GM21360 (cell line): Measurements from ENCODE around the gene SHROOM2.

Source experiments
- ATAC-seq: cut with Tn5 transposase; IDR thresholded peaks from one replicate; pipeline ENCODE4 v1.9.1; 2021; ENCODE audit warnings: mild to moderate bottlenecking, moderate library complexity; ENCODE audit not compliant: unreplicated experiment

SHROOM2 gene

GRCh38 chrX:9887659-9888297 lies 101.5 kb downstream of the SHROOM2 start:
- no peak for ATAC-seq

- no peak for ATAC-seq
Measured at GRCh38 chrX:9888953-9889470, 102.8 kb downstream of the SHROOM2 start.

GRCh38 chrX:9890681-9891091 lies 104.5 kb downstream of the SHROOM2 start:
- no peak for ATAC-seq

- ATAC-seq, result no peak
Measured at GRCh38 chrX:9895225-9895912, 109.1 kb downstream of the SHROOM2 start.

- no peak for ATAC-seq
Measured at GRCh38 chrX:9897761-9898161, 111.5 kb downstream of the SHROOM2 start.

- ATAC-seq, result no peak
Measured at GRCh38 chrX:9899640-9900111, 113.4 kb downstream of the SHROOM2 start.

- ATAC-seq, result no peak
Measured at GRCh38 chrX:9902656-9903055, 116.4 kb downstream of the SHROOM2 start.

- ATAC-seq, result no peak
Measured at GRCh38 chrX:9903146-9903545, 116.9 kb downstream of the SHROOM2 start.

GRCh38 chrX:9905288-9905687 lies 119.1 kb downstream of the SHROOM2 start:
- ATAC-seq, result no peak

GRCh38 chrX:9905721-9906120 lies 119.5 kb downstream of the SHROOM2 start:
- no peak for ATAC-seq

GRCh38 chrX:9906919-9907318 lies 120.7 kb downstream of the SHROOM2 start:
- ATAC-seq, result no peak

- ATAC-seq, result no peak
Measured at GRCh38 chrX:9907645-9908387, 121.6 kb downstream of the SHROOM2 start.

GRCh38 chrX:9909254-9909653 lies 123.0 kb downstream of the SHROOM2 start:
- ATAC-seq, result no peak

- no peak for ATAC-seq
Measured at GRCh38 chrX:9911487-9911886, 125.3 kb downstream of the SHROOM2 start.

GRCh38 chrX:9912351-9913145 lies 126.3 kb downstream of the SHROOM2 start:
- ATAC-seq, result no peak

GRCh38 chrX:9913146-9913433 lies 126.9 kb downstream of the SHROOM2 start:
- ATAC-seq, result no peak

- ATAC-seq, result no peak
Measured at GRCh38 chrX:9917861-9918260, 131.6 kb downstream of the SHROOM2 start.

- ATAC-seq, result no peak
Measured at GRCh38 chrX:9919632-9920172, 133.5 kb downstream of the SHROOM2 start.

- no peak for ATAC-seq
Measured at GRCh38 chrX:9921407-9921806, 135.2 kb downstream of the SHROOM2 start.

- ATAC-seq, result no peak
Measured at GRCh38 chrX:9923357-9923756, 137.1 kb downstream of the SHROOM2 start.

- no peak for ATAC-seq
Measured at GRCh38 chrX:9926002-9926401, 139.8 kb downstream of the SHROOM2 start.
